GM21723 (cell line): ENCODE measurements around the gene DCTD.

Experiments
- ATAC-seq: cut with Tn5 transposase; IDR thresholded peaks from one replicate; pipeline ENCODE4 v1.9.1; 2021; ENCODE audit warnings: mild to moderate bottlenecking, moderate library complexity; ENCODE audit not compliant: unreplicated experiment

Gene DCTD

GRCh38 chr4:182843808-182844325 lies 73.3 kb downstream of the DCTD start:
- ATAC-seq, result no peak

- no peak for ATAC-seq
These were observed 74.3 kb downstream of the DCTD start for GRCh38 chr4:182842759-182843390.

- no peak for ATAC-seq
These were observed 75.0 kb downstream of the DCTD start for GRCh38 chr4:182842104-182842600.

DNA sequence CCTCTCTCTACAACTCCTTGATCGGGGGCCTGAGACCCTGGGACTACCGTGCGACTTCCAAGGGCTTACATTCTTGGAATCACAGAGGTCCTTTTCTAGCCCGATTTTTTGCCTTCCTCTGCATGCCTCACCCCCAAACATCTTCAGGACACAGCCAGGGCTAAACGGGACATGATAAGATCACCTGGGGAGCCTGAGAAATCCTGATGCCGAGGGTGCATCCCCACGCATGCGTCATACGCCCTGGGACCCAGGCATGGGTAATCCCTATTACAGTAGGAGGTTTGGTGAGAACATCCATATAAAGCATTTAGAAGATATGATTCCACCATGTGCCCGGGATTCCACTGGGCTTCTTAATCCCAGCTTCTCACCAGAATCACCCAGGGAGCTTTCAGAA lies 77.1 kb downstream of the DCTD start:
- ATAC-seq, result no peak
